ENCODE measurements around the gene SCEL.
"Not testable (repeated sequence)": the region's sequence is repeated elsewhere in the genome, so short reads cannot be mapped to it uniquely, and the experiment has no call there.

SCEL gene

DNA sequence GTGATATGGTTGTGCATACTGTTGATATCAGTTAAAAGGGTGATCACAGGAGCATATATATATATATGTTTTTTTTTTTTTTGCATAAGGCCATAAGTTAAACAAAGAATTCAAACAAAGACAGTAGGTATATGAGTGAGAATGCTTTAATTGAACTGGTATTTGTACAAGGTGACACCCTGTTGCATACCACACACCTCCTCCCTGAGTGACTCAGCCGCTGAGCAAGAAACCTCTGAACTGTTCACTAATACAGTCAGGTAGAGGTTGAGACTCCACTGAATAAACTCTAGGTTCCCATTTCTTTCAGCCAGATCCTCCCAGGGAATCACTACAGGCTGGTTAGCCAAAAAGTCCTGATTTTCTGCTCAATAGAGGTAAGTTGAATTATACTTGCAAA, at the start of gene SCEL:
Gene SCEL, plus strand, starts transcription at position 259 of the 400 bp plus-strand sequence. CDS start 20,170 bp downstream, outside the sequence.
- no peak for DNase-seq

- DNase-seq: no peak
Measured at GRCh38 chr13:77489566-77490337, 45.8 kb upstream of the SCEL start.

GRCh38 chr13:77492982-77493381, 42.5 kb upstream of the SCEL start:
- DNase-seq: no peak

DNA sequence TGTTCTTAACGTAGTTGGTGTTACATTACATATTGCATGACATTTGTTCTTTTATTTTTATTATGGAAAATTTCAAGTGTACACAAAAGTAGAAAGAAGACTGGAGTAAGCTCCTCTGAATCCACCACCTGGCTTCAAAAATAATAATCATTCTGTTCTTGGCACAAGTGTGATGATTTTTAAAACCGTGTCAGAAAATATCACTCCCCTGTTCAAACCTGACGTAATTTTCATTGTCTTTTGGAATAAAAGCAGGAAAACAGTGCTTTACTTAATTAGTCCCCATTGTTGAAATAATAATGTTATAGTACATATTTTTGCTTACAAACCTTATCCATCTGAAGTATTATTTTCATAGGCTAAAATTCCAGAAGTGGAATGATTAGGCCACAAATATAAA, 41.3 kb upstream of the SCEL start:
- no peak for DNase-seq

GRCh38 chr13:77497350-77497749, 38.2 kb upstream of the SCEL start:
- DNase-seq: no peak

DNA sequence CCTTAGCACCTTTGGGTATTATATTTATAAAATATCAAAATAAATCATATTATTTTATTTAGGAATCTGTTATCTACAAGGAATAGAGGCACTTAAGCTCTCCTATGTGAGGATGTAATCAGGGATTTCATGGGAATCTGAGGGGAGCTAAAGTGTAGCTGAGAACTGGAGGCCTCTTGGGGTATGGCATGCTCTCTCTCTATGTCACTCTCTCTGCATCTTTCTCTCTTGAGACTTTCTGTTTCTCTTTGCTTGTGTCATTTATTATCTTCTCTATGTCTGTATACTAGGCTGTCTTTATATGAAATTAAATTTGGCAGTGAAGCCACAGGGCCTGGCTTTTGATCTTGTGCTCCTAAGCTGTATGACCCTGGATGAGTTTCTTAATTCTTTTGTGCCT, 37.7 kb upstream of the SCEL start:
- no peak for DNase-seq

GRCh38 chr13:77502104-77502720, 33.3 kb upstream of the SCEL start:
- DNase-seq: no peak

DNA sequence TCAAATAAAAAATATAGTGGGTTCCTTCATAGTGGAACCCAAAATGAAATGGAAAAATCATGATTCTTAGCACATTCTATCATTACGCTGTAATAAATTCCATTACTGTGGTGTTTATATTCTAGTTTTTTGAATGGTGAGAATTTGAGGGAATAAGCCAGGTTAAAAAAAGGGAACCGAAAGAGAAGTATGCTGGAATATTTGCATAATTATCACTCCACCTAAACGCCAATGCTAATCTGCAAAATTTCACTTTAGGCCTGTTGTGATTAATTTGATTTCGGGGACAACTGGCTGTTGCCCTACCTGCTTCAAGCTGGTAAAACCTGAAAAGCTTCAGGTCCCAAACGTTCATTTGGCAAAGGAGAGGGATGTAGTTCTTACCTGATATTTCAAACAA, 32.1 kb upstream of the SCEL start:
- DNase-seq: no peak

DNA sequence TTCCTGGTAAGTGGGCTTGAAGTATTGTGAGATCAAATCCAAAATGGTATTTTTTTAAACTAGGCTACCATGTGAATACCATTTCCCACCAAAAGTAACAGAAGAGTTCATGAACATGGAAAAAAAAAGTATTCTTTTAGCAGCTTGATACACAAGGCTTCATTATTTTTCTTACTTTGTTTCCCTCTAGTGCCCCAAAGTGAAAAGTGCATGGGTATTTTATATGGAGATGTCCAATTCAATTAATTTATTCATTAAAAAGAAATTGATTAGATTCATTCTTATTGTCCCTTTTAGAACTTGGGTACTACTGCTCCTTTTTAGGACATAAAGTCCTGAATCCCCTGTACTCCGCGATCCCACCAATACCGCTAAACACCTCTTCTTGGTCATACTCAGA, 28.6 kb upstream of the SCEL start:
- no peak for DNase-seq

GRCh38 chr13:77507931-77508776, 27.4 kb upstream of the SCEL start:
- no peak for DNase-seq

DNA sequence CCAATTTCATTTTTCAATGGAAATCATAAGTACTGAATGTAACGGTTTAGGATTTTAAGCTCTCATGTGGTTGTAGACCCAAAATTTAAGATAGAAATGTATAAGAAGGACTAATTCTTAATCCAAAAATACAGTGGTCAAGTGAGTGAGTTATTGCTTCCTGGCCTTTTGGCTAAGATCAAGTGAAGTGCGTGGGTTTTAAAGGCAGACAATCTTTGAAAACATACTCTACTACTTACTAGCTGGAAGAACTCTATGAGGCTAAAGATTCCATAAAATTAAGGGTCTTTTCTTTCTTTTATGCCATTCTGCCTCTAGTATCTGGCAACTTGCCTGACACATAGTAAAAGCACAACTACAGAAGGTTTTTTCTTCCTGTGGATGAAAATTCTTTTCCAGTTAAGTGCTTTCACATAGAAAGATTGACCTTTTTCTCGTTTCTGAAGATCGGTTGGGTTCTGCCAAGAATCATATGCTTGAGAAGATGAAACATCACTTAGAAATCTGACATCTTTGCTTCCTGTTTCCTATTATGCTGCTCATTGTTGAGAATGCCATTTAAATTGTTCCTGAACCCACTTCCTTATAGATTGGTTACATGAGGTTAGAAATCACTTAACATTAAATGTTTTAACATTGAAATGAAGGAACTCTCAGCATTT, 26.4 kb upstream of the SCEL start:
- no peak for DNase-seq

GRCh38 chr13:77510156-77510555, 25.4 kb upstream of the SCEL start:
- no peak for DNase-seq

- DNase-seq: no peak
Measured at GRCh38 chr13:77511552-77511951, 24.0 kb upstream of the SCEL start.

DNA sequence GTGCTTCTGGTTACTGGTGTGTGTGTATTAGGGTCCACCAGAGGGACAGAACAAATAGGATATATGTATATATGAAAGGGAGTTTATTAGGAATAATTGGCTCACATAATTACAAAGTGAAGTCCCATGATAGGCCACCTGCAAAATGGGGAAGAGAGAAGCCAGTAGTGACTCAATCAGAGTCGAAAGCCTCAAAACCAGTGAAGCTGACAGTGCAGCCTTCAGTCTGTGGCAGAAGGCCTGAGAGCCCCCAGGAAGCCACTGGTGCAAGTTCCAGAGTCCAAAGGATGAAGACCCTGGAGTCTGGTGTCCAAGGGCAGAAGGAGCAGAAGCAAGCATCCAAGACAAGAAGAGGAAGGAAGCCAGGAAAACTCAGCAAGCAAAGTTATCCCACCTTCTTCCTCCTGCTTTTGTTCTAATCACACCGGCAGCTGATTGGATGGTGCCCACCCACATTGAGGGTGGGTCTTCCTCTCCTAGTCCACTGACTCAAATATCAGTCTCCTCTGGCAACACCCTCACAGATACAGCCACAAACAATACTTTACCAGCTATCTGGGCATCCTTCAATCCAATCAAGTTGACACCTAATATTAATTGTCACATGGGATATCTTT, 21.7 kb upstream of the SCEL start:
- DNase-seq: no peak

- no peak for DNase-seq
Measured at GRCh38 chr13:77514336-77514726, 21.2 kb upstream of the SCEL start.

DNA sequence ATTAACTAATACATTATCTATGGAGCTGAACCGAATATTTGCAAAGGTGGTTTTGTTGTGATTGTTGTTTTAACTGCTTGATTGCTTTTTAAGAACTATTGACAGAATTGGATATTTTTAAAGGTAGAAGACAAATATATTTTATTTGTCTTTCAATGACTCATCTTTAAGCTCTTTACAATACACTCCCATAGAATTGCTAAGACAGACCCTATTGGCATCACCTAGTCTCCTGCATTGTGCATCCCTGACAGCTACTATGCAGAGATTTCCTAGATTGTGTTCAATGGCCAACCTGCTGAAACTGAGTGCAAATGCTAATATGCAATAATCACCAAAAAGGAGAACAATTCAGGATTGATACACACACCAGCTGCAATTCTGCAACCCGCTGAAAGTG, 19.7 kb upstream of the SCEL start:
- DNase-seq: no peak

- no peak for DNase-seq
Measured at GRCh38 chr13:77516342-77516789, 19.1 kb upstream of the SCEL start.

- no peak for DNase-seq
Measured at GRCh38 chr13:77518266-77518665, 17.2 kb upstream of the SCEL start.

DNA sequence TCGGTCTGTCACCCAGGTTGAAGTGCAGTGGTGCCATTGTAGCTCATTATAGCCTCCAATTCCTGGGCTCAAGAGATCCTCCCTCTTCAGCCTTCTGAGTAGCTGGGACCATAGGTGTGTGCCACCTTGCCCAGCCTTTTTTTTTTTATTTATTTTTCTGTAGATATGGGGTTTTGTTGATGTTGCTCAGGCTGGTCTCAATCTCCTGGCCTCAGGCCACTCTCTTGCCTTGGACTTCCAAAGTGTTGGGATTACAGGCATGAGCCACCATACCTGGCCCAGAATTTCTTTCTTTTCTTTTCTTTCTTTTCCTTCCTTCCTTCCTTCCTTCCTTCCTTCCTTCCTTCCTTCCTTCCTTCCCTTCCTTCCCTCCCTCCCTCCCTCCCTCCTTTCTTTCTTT, 16.1 kb upstream of the SCEL start:
- DNase-seq: not testable (repeated sequence)

DNA sequence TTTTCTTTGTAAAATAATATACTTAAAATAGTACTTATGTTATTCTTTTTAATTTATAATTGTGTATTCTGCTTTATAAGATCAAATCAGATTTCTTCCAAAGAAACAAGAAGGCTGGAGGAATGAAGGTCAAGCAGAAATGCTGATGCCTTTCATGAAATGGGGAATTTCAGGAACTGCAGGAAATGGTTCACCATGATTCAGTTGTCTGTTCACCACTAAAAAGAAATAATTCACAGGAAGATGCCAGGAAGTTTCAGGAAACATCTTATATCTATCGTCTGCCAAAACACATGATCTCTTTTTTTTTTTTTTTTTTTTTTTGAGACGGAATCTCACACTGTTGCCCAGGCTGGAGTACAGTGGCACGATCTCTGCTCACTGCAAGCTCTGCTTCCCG, 15.7 kb upstream of the SCEL start:
- no peak for DNase-seq

DNA sequence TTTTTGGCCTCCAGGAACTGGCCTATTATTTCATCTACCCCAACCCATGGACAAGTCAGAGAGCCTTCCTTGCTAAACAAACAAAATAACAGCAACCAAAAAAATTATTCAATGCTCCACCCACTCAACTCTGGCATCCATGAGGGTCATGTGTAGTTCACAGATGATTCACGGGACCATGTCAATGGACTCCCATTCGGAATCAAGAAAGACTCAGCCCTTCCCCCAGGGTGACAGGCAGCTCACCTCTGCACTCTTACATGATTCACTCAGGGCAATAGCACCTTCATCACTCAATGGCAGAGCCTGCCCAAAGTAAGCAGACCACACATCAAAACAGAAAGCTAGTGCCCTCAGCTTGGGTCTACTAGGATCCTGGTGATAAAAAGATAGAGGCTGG, 14.3 kb upstream of the SCEL start:
- no peak for DNase-seq

- DNase-seq: no peak
Measured at GRCh38 chr13:77521595-77522367, 13.7 kb upstream of the SCEL start.
